Mucosa of descending colon (tissue), 3 donors: ENCODE measurements around the gene FASLG. TPM values are rescaled to one million over a fixed set of nuclear protein-coding genes. Genes with fewer than 3 reads are reported as not detected.
"Not testable (repeated sequence)": the region's sequence is repeated elsewhere in the genome, so short reads cannot be mapped to it uniquely, and the experiment has no call there.

Experiments used
- ATAC-seq: fragments of 200-7000 bp; cut with Tn5 transposase; one replicate; pipeline ENCODE4 v1.9.1; 2020; ENCODE audit warnings: mild to moderate bottlenecking, moderate library complexity
- DNase-seq, 3 donors: peaks; one replicate each; pipeline ENCODE4 v3.0.0-alpha.2; 2020
- H3K36me3 ChIP-seq: fragments of 200-600 bp; one replicate; pipeline ENCODE4 v1.8.0; 2021; ENCODE audit warnings: low read depth, mild to moderate bottlenecking
- H3K4me1 ChIP-seq: fragments of 200-600 bp; one replicate; pipeline ENCODE4 v1.8.0; 2021; ENCODE audit warnings: low read depth, mild to moderate bottlenecking
- H3K4me3 ChIP-seq: fragments of 200-600 bp; one replicate; pipeline ENCODE4 v1.8.0; 2021; ENCODE audit warnings: mild to moderate bottlenecking
- H3K9me3 ChIP-seq: fragments of 200-600 bp; one replicate; pipeline ENCODE4 v1.8.0; 2021; ENCODE audit warnings: mild to moderate bottlenecking
- CTCF ChIP-seq: fragments of 200-600 bp; IDR thresholded peaks from one replicate; pipeline ENCODE4 v1.8.0; 2022; ENCODE audit warnings: antibody characterized with exemption, mild to moderate bottlenecking
- intact Hi-C, 2 donors: fragments of 100-400 bp; cut with DNase I in 1 of 2; cut with micrococcal nuclease in 1 of 2; formaldehyde crosslinking; loops; one replicate each; pipeline versions ENCODE4 v1.11.0 to v1.11.1; 2022; cut with DNase I, micrococcal nuclease
- total RNA-seq, 3 donors: library from RNA; stranded (reverse); fragmentation: NEBNext Ultra II Directional in 2 of 3; extraction: Animal tissue kit (Norgen Biotek cat#: 25700) in 2 of 3; gene quantifications; one replicate each; pipeline versions ENCODE4 v1.2.1 to v1.2.4, GENCODE V29; 2021 to 2023
- donor health status: DM: no; HTN: no; CAD: no; lungs with moderate emphysema.
- donor health status: DM: no; HTN: no; CAD: no.
- donor health status: DM: no; HTN: yes; CAD: no.

FASLG gene
- total RNA-seq, 3 donors from 2014 or later: 0.60 to 1.1 (median 0.90) TPM

- intact Hi-C loops: no loop called here
- H3K9me3 ChIP-seq: no peaks in the 10 kb centered on the region
- H3K36me3 ChIP-seq: no peaks in the 10 kb centered on the region
- H3K4me3 ChIP-seq: no peak overlapping the region
- DNase-seq (no peak), ATAC-seq (no peak)
- no peak for TF ChIP-seq CTCF
- no peaks in the 10 kb centered on the region for H3K4me1 ChIP-seq
Measured at GRCh38 chr1:172680244-172680643, 21.3 kb downstream of the FASLG start.

- DNase-seq: no peak
Measured at GRCh38 chr1:172680733-172681275, 21.9 kb downstream of the FASLG start.

GRCh38 chr1:172682812-172683211, 23.9 kb downstream of the FASLG start:
- Histone ChIP-seq H3K4me1 (no peaks in the 10 kb centered on the region), H3K9me3 (no peaks in the 10 kb centered on the region), H3K36me3 (no peaks in the 10 kb centered on the region), H3K4me3 (no peak overlapping the region)
- DNase-seq (no peak), ATAC-seq (no peak)
- intact Hi-C loops: no loop called here
- TF ChIP-seq CTCF: no peak

More at GRCh38 chr1:172680733-172681275, 21.9 kb downstream of the FASLG start:
- Histone ChIP-seq H3K4me3 (no peak overlapping the region), H3K36me3 (no peaks in the 10 kb centered on the region), H3K9me3 (no peaks in the 10 kb centered on the region), H3K4me1 (no peaks in the 10 kb centered on the region)
- no peak for TF ChIP-seq CTCF
- ATAC-seq: no peak
- intact Hi-C loops: no loop called here

- Histone ChIP-seq H3K9me3 (no peaks in the 10 kb centered on the region), H3K4me3 (no peak overlapping the region), H3K4me1 (no peaks in the 10 kb centered on the region), H3K36me3 (no peaks in the 10 kb centered on the region)
- DNase-seq: no peak
- TF ChIP-seq CTCF: no peak
- ATAC-seq: no peak
- intact Hi-C loops: no loop called here
Measured at GRCh38 chr1:172686143-172686542, 27.2 kb downstream of the FASLG start.

- H3K4me1 ChIP-seq, DNase-seq, H3K4me3 ChIP-seq, H3K9me3 ChIP-seq, H3K36me3 ChIP-seq, intact Hi-C loops, ATAC-seq: not testable (repeated sequence)
Measured at GRCh38 chr1:172688428-172689085, 29.7 kb downstream of the FASLG start.

GRCh38 chr1:172690925-172691324, 32.0 kb downstream of the FASLG start:
- ATAC-seq, intact Hi-C loops, H3K4me1 ChIP-seq, H3K9me3 ChIP-seq, H3K4me3 ChIP-seq, H3K36me3 ChIP-seq, DNase-seq: not testable (repeated sequence)
